ENCODE results near the gene S100A14. TPM values are rescaled to one million over a fixed set of nuclear protein-coding genes. Genes with fewer than 3 reads are reported as not detected.

The S100A14 gene
- total and polyA plus RNA-seq, 8 donors = 8.8 to 751 (median 51.5) TPM

DNA sequence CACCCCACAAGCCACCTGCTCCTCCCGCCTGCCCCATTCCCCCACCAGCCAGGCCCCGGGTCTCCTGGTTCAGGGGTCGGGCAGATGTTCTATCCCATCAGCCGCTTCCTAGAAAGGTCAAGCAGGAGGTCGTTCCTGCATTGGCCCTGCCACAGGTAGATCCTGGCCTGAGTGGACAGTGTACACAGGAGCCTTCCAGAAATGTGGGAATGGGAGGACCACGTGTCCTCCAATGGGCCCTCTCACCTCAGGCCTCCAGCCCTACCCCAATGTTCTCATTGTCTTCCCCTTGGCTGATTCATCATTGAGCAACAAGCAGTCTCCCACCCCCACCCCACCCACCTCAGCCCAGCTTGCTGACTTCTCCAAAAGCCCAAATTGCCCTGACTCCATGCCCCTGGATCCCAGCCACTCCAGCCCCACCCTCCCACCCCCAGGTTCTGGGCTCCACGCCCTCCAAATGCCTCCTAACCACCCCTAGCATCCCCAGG is 5.3 kb downstream of the S100A14 start:
- no peak for DNase-seq
- Histone ChIP-seq H3K27ac (peak overlapping the region in 4 of 5 donors; percentile 87 to 90 (median 88)), H3K4me3 (peak overlapping the region in 3 of 4 donors; percentile 54 to 76 (median 67)), H3K27me3 (no peaks in the 10 kb centered on the region), H3K36me3 (peaks cover 17 to 22% (median 22%) of the 10 kb centered on the region in 4 donors), H3K4me1 (peaks cover 45 to 75% (median 64%) of the 10 kb centered on the region in 4 donors), H3K9me3 (no peaks in the 10 kb centered on the region)
- WGBS, 5 donors = 59 to 82% (median 74%) methylated on average over 6 to 7 of the region's 7 CpGs
- intact Hi-C loops (cut with DNase I; ENCODE audit: low total_unique reads) = no loop called here
- TF ChIP-seq POLR2AphosphoS5 (IDR thresholded peaks at IDR 0.05) (no peak), EP300 (IDR thresholded peaks at IDR 0.05) (no peak), POLR2A (IDR thresholded peaks at IDR 0.05) (no peak)
- TF ChIP-seq, protein P1, sequence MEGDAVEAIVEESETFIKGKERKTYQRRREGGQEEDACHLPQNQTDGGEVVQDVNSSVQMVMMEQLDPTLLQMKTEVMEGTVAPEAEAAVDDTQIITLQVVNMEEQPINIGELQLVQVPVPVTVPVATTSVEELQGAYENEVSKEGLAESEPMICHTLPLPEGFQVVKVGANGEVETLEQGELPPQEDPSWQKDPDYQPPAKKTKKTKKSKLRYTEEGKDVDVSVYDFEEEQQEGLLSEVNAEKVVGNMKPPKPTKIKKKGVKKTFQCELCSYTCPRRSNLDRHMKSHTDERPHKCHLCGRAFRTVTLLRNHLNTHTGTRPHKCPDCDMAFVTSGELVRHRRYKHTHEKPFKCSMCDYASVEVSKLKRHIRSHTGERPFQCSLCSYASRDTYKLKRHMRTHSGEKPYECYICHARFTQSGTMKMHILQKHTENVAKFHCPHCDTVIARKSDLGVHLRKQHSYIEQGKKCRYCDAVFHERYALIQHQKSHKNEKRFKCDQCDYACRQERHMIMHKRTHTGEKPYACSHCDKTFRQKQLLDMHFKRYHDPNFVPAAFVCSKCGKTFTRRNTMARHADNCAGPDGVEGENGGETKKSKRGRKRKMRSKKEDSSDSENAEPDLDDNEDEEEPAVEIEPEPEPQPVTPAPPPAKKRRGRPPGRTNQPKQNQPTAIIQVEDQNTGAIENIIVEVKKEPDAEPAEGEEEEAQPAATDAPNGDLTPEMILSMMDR (IDR thresholded peaks at IDR 0.05) = no peak

DNA sequence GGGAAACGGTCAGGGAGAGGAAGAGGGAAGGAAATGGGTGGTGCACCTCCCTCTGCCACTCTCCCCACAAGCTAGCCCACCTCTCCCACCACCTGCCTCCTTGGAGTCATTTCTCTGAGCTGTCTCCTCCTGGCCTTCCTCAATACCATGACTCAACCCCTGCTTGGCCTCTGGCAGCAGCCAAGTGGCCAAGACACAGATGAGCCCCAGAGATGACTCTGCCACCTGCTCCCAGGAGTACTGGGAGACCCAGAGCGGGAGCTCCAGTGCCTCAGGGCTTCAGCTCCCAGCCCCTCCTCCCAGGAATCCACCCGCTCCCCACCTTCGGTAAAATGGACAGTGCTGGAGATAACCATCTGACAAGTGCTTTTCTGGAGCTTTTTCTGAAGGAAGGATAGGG is 5.8 kb downstream of the S100A14 start:
- peak in 1 of 2 donors; percentile 16 for DNase-seq
- H3K36me3 ChIP-seq = peaks cover 17 to 28% (median 27%) of the 10 kb centered on the region in 4 donors
- WGBS, 5 donors = 49 to 69% (median 67%) methylated on average over 4 of the region's 4 CpGs
- peaks cover 43 to 70% (median 60%) of the 10 kb centered on the region in 4 donors for H3K4me1 ChIP-seq
- H3K27ac ChIP-seq = peak overlapping the region; percentile 3 to 90 (median 88)
- intact Hi-C loops (cut with DNase I; ENCODE audit: low total_unique reads) = no loop called here
- H3K9me3 ChIP-seq = no peaks in the 10 kb centered on the region
- H3K27me3 ChIP-seq = no peaks in the 10 kb centered on the region
- H3K4me3 ChIP-seq = peak overlapping the region in 3 of 4 donors; percentile 54 to 76 (median 67)
- no peak for TF ChIP-seq POLR2A (IDR thresholded peaks at IDR 0.05)
- TF ChIP-seq, protein P1 (IDR thresholded peaks at IDR 0.05) = no peak
- no peak for TF ChIP-seq EP300 (IDR thresholded peaks at IDR 0.05)
- TF ChIP-seq POLR2AphosphoS5 (IDR thresholded peaks at IDR 0.05) = no peak

DNA sequence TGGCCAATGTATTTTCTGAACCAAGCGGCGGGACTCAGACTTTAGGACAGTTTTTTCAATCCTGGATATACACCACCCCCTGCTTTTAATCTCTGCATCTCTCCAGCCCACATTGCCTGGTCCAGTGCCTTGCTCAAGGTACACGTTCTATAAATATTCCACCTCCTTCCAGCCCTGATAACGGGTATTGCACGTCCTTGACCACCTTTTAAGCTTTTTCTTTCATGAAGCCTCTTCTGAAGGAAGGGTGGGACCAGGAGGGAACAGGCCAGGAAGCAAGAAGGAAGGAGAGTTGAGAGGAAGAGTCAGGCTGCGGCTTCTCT is 6.6 kb downstream of the S100A14 start:
- Histone ChIP-seq H3K27ac (peak overlapping the region; percentile 4 to 90 (median 88)), H3K9me3 (no peaks in the 10 kb centered on the region), H3K27me3 (no peaks in the 10 kb centered on the region), H3K4me3 (peak overlapping the region in 2 of 4 donors; percentile 34 to 67), H3K4me1 (peaks cover 43 to 63% (median 56%) of the 10 kb centered on the region in 4 donors), H3K36me3 (peaks cover 17 to 31% (median 30%) of the 10 kb centered on the region in 4 donors)
- TF ChIP-seq EP300 (IDR thresholded peaks at IDR 0.05) (no peak), POLR2A (IDR thresholded peaks at IDR 0.05) (no peak)
- intact Hi-C loops (cut with DNase I; ENCODE audit: low total_unique reads) = loop anchor here (5.0 kb wide), 1 partner anchor 37 kb away; no protein-coding TSS in a partner anchor
- no peak for DNase-seq
- 41 to 49% (median 47%) methylated on average over 6 of the region's 6 CpGs for WGBS, 5 donors

DNA sequence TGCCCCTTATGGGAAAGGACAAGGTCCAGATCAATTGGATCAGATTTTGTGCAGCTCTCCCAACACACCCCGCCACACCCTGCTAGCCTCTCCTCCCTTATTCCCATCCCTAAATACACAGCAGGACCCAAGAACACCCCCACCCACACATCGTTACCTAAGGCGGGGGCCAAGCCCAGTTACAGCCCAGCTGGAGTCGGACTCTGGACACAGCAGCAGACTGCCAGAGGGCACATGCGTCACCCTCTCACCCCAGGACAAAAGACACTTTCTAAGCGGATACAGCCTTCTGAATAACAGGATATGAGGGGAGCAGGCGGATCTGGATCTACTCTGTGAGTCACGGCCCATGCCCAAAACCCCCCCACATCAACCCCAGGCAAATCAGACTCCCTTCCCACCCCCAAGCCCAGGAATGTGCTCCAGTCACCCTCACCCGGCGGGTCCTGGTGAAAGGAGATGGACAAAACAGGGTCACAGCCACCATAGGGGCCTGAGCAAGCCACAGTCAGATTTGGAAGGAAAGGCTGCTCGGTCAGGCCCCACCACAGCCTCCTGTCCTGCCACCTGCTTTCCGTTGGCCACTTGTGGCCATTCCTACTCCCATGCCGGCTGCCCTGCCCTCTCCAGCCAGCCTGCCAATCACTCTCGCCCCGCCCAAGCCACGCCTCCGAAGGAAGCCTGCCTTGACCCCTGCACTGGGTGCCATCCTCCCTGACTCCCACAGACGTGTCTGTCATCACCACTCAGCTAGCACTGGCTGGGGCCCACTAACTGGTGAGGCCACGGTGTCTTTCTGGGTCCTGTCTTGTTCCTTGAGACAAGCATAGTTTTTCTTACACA is 7.2 kb downstream of the S100A14 start:
- intact Hi-C loops (cut with DNase I; ENCODE audit: low total_unique reads) = loop anchor here (5.0 kb wide), 1 partner anchor 37 kb away; no protein-coding TSS in a partner anchor
- Histone ChIP-seq H3K9me3 (no peaks in the 10 kb centered on the region), H3K36me3 (peaks cover 17 to 31% (median 30%) of the 10 kb centered on the region in 4 donors), H3K27ac (peak overlapping the region; percentile 68 to 90 (median 88)), H3K4me1 (peaks cover 43 to 58% (median 53%) of the 10 kb centered on the region in 4 donors), H3K4me3 (peak overlapping the region; percentile 27 to 67 (median 34)), H3K27me3 (no peaks in the 10 kb centered on the region)
- 30 to 43% (median 35%) methylated on average over 19 of the region's 19 CpGs for WGBS, 5 donors
- TF ChIP-seq POLR2A (IDR thresholded peaks at IDR 0.05) = no peak
- TF ChIP-seq EP300 (IDR thresholded peaks at IDR 0.05) = no peak
- TF ChIP-seq POLR2AphosphoS5 (IDR thresholded peaks at IDR 0.05) = peak; percentile 70 to 84 (median 77)
- TF ChIP-seq, protein P1 (IDR thresholded peaks at IDR 0.05) = no peak
- peak; percentile 67 to 92 for DNase-seq

Measured in stomach (tissue), 9 donors.